HG02943 (cell line): ENCODE measurements around the gene ZHX3.
A peak's percentile ranks its signal among the peaks of the same experiment; 100 is the strongest.

Experiments
- ATAC-seq: cut with Tn5 transposase; IDR thresholded peaks from one replicate; pipeline ENCODE4 v1.9.1; 2021; ENCODE audit warnings: mild to moderate bottlenecking, low read depth, moderate library complexity; ENCODE audit not compliant: unreplicated experiment

The ZHX3 gene

DNA sequence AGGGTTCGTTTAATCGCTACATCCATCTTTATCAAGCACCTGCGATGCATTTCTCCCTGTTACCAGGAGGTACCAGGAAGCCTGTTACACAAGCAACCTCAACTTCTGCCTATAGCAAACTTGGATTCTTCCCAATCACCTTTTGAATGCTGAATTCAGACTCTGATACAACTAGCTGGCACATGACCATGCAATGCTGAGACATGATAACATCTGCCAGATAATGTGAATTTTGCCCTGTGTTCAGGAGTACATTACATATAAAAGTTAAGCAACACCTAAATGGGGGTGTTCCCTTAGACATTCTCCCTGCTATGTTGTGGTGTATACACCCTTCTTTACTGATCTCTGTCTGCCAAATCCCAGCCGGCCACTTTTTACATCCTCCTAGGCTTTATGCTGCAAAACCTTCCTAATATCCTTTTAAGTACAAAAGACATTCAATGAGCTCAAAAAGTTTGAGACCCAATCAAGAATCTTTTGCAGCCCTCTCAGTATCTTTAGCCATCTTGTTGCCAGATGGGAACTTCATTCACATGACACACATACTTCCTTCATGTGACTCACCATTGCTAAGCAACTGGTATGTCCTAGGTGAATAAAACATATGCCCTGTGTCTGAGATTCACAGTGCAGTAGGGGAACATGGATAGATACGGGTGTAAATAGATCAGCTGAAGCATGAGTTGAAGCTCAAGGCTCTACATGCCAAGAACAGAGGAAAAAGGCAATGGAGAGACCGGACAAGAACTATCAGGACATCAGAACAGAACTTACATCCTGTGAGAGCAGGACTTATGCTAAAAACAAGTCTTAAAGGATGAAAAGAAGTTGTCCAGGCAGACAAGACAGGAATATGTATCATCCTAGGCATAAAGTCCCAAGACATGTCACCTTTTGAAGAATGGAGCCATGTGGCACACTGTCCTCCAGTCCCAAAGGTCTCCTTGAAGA lies 84.3 kb downstream of the ZHX3 start:
- ATAC-seq, result no peak

DNA sequence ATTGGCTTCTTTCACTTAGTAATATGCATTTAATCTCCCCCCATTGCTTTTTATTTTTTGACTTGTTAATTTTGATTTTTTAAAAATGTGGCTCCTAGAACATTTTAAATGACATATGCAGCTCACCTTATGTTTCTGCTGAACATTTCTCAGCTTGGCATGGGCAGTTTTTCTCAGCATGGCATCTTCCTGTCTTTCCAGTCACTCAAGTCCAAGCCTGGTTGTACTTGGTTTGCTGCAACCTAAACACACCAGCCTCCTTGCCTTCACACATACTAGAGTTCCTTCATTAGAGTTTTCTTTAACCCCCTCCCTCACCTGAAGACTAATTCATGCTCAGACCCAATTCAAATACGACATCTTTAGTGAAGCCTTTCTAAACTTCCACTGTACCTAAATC lies 86.4 kb downstream of the ZHX3 start:
- ATAC-seq, result no peak

DNA sequence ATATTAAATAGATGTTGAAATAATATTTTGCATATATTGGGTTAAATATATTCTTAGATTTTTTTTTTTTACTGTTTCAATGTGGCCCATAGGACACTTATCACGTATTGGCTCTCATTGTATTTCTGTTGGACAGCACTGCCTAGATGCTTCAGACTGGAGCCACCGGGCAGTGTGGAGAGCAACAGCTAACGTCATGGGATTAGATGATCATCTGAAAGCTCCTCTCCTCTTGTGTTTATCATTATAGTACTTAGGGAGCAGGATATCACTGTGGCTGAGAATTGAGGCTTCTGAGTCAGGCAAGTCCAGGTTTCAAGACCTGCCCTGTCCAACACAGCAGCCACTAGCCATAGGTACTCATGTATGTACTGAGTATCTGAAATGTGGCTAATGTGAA lies 87.4 kb downstream of the ZHX3 start:
- ATAC-seq, result no peak

DNA sequence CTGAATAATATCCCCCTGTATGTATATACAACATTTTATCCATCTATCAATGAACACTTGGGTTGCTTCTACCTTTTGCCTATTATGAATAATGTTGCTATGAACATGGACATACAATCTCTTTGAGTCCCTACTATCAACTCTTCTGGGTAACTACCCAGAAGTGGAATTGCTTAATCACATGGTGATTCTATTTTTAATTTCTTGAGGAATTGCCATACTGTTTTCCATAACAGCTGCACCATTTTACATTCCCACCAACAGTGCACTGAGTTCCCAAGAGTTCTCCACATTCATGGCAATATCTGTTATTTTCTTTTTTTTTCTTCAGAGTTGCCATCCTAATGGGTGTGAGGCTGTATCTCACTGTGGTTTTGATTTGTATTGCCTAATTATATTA lies 88.3 kb downstream of the ZHX3 start:
- no peak for ATAC-seq

DNA sequence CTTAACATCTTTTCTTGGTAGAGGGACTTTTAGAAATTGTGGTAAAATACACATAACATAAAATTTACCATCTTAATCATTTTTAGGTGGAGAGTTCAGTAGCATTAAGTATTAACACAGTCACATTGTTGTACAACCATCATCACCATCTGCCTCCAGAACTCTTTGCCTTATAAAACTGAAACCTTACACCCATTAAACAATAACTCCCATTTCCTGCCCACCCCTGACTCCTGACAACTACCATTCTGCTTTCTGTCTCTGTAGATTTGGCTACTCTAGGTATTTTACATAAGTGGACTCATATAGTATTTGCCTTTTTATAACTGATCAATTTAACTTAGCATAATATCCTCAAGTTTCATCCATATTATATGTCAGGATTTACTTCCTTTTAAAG lies 88.7 kb downstream of the ZHX3 start:
- peak; percentile 62 for ATAC-seq

DNA sequence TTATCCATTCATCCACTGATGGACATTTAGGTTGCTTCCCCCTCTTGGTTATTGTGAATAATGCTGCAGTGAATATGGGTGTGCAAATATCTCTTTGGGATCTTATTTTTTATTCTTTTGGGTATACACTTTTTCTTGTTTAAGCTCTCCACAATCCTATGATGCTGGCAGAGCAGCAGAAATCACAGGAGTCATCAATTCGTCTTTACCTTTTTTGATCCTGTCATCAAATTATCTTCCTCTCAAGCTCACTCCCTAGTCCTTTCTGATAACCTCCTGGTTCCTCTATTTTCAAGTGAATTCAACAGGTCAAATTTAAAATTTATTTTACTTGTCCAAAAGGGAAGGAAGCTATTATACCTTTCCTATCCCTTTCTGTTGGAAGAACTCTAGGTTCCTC lies 91.1 kb downstream of the ZHX3 start:
- no peak for ATAC-seq

DNA sequence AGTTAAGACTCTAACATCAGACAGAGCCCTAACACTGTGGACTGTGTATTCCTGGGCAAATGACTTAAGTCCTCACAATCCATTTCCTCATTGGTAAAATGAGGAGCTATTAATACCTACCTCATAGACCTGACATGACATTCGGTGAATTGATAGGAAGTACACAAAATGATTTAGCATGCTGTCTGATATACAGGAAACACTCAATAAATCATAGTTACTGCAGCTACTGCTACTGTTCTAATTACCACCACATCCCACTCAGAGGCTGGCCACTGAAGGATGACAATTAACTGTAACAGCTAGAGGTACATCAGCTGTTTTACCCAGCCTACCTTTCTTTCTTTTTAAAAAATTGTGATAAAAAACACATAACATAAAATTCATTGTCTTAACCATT lies 92.4 kb downstream of the ZHX3 start:
- ATAC-seq, result no peak

DNA sequence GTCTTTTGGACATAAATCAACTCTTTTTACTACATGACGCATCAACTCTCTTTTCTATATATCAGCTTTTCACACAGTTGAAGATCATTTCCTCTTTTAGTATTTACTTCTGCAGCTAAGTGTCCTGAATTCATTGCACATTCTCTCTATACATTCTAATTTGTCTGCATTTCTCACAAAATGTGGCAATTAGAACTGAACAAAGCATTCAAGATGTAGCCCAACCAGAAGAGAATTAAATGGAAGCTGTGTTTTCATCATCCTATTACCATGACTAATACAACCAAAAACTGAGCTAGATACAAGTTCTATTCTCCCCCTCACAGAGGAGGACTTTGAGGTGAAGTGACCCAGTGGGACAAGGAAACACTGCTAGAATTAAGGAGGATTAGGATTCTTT lies 93.2 kb downstream of the ZHX3 start:
- ATAC-seq, result no peak

DNA sequence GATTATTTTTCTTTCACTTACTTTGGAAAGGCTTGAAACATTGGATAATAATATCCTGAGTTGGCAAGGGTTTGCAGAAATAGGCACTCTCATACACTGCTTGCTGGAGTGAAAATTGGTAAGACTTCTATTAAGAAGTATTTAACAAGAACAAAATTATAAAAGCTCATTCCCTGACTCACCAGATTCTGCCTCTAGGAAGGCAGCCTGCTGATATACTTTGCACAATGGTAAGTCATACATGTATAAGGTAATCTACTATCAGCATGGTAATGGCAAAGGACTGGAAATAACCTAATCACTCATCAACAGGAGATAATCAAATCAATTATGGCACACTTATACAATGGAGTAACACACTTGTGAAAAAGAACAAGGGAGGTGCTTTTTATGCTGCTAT lies 94.4 kb downstream of the ZHX3 start:
- ATAC-seq, result no peak

DNA sequence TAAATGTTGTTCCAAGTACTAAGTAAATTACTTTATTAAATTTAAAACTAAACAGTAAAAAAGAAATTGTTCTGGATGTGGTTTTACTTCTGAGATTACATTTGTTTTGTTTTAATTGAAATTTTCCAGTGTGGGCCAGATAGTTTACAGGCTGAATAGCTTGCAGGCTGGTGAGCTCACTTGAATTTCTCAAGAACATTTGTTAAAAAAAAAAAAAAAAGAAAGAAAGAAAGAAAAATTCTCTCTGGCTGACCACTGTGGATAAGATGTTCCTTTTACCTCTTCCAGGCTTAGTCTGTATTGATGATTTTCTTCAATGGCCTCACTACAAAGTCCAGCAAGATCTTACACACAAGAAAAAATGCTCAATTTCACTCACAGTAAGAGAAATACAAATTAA lies 94.8 kb downstream of the ZHX3 start:
- ATAC-seq, result no peak

DNA sequence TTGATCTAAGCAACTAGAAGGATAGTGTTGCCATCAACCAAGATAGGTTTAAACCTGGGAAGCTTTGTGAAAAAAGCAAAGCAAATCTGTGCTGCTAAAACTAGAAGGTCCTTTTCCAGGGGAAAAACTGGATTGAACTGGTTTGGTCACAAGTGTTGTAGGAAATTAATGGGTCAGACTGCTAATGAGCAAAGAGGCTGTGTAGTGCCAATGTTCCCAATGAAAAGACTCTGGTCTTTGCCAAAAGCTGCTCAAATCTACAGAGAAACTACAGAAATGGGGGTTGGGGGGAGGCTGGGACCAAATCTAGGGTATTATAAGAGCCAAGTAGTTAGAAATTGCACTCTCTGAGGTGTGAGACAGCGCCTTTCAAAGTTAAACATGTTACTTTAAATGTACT lies 95.2 kb downstream of the ZHX3 start:
- ATAC-seq, result no peak

DNA sequence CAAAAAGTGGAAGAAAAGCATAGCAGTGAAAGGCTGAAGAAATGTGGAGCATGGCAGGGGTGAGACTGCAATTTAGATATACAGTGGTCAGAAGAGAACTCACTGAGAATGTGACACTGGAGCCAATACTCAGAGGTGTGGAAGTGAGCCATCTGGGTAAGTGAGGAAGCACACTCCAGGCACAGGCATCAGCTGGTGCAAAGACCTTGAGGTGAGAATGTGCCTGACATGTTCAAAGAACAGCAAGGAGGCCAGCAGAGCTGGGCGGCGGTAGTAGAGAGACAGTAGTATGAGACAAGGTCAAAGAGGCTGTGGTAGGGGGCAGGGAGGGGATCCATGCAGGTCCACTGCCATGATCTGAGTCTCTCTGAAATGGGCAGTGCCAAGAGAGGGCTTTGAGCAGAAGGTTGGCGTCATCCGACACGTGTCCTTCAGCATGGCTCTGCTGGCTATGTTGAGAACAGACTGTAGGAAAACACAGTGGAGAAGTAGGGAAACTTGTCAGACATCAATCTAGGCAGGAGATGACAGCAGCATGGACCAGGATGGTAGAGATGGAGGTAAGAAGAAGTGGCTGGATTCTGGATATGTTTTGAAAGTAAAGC lies 95.8 kb downstream of the ZHX3 start:
- no peak for ATAC-seq

DNA sequence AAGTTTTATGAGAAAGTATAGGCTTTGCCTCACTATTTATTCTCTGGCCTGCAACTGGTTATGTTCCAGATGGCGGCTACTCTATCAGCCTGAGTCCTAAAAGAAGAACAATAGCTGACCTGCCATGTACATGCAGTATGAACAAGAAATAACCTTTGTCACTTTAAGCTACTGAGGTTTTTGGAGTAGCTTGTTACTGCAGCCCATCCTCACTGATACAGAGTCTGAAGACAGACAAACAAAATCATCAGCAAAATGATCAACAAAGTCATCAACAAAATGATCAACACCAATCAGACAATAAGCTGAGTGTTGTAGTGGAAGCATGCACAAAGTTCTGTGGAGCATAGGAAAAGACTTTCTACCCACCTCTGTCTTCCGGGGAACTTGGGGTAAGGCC lies 97.7 kb downstream of the ZHX3 start:
- no peak for ATAC-seq

DNA sequence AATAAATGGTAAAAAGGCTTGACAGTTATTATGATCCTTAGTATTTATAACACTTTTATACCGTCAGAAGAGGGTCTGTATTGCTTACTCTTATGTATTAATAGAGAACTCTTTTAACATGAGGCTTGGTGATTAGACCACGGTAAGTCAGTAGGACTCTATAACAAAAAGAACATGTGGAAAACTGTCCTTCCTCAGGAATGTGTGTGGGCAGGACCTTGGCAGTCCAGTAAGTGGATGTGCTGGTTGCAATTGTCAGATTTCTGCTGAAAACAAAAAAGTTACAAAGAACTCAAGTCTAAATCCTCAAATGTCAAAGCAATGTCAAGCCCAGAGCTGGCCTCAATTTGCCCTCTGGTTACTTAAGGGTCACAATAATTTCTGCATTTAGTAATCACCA lies 99.1 kb downstream of the ZHX3 start:
- no peak for ATAC-seq

DNA sequence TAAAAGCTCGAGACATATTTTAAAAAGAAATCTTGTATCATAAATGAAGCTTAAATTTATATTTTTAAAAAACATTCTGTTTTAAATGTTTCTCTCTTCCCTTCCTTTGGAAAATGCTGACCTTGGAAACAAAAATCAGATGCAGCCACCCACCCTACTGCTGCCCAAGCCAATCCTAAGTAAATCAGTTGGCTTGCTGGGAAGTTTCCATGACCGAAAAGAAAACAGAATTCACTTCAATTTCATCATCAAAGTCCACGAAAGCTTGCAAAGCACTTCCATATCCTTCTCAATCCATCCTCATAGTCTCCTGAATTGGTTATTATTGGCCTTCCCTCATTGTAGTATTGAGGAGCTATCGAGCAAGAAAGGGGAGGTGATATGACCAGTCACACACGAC lies 100.1 kb downstream of the ZHX3 start:
- no peak for ATAC-seq

DNA sequence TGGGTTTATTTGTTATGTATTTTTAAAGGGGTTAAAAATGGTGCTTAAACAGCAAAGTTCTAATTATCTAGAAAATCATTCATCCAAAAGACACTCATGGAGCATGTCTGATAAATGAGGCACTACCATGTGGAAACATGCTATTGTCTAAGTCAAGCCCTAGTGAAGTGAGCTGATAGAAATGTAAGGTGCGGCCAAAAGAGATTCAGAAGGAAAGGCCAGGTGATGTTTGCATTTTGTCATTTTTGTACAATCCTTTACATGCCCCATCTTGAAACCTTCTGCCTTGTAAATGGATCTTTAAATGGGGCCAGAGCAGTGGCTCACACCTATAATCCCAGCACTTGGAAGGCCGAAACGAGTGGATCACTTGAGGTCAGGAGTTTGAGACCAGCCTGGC lies 102.9 kb downstream of the ZHX3 start:
- ATAC-seq, result no peak

DNA sequence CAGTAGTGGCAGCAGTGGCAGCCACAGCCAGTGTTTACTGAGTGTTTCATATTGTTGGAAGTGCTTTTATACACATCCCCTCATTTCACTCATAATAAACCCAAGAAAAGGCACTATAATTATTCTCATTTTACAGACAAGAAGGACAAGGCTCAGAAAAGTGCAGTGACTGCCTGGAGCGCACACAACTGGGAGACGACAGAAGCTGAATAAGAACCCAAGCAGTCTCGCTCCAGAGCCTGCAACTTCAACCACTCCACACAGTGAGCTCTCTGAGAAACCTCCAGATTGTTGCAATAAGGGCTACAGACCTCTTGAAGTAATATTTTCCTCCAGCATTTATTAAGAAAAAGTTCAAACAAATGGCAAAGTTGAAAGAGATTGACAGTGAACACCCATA lies 103.3 kb downstream of the ZHX3 start:
- ATAC-seq, result no peak

DNA sequence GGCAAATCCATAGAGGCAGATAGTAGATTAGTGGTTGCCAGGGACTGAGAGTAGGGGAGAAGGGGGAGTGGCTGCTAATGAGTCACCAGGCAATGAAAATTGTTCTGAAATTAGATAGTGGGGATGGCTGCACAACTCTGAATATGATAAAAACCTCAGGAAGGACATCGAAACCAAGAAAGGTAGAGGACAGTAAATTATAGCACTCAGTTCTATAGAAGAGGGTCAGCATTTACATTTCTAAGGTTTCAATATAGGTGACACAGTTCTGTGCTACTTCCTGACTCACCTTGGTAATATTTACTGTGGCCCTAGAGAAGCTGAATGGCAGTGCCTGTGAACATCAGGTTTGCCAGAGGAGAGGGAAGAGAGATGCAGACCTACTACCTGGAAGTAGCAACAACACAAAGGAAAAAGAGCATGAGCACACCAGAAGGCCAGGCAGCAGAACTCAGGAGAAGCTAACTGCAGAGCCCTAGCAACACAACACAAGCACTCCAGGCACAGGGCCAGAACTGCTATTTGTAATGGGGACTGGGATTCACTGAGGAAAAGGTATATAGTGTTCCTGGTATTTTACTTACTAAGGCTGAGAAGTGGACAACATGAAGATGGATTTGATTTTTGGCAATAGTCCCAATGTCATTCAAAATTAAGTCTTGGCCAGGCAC lies 104.2 kb downstream of the ZHX3 start:
- no peak for ATAC-seq

DNA sequence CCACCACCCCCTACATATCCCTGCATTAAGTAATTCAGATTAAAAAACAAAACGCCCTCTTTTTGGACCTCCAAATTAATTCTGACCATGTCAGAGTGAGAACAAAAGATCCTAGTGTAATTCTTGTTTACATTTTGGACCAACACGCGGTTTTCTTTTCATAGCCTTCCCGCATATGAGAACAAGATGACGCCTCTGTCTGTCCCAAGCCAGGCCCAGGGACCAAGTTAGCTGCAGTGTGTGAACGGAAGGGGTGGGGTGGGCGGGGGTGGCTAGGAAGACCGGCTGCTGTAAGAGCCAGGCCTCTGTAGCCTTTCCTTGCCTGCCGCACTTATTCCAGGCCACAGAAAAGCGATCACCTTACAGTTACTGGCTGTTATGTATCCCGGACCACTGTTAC lies 112.2 kb downstream of the ZHX3 start:
- no peak for ATAC-seq

DNA sequence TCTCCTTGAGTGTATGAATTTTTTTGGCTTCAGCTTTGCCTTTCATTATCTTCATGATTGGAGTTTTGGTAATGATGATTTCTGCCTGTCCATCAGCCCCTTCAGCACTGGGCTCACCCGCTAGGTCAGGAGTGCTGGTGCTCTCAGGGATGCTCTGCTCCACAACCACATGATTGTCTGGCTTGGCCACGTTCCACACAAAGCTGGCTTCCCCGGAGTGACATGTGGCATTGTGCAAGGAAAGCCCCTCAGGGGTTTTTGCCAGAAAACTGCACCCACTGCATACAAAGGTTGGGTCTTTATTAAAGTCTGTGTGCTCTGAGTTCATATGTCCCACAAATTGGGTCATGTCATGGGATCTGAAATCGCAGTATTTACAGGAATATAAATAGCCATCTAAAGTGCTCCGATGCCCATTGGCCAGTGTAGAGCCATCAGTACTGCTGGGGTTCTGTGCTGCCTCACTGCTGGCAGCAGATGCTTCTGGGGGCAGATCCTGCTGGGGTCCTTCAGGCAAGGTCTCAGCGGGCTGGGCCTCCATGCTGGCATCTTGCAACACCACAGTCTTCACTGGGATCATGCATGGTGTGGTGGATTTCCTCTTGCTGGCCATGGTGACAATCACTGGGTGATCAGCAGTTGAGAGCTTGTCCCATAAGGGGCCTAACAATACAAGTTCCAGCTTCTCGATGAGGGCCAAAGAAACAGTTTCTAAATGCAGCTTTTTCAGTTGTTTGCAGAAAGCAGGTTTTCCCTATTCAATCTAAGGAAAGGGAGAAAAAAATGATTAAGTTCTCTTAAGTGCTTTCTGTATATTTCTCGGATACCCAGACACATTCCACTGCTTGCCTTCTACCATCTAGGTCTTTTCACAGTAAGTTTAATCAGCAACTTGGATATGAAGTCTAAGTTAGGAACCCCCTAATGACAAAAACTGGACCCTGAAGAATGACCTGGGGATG lies 112.9 kb downstream of the ZHX3 start:
- ATAC-seq, result no peak

DNA sequence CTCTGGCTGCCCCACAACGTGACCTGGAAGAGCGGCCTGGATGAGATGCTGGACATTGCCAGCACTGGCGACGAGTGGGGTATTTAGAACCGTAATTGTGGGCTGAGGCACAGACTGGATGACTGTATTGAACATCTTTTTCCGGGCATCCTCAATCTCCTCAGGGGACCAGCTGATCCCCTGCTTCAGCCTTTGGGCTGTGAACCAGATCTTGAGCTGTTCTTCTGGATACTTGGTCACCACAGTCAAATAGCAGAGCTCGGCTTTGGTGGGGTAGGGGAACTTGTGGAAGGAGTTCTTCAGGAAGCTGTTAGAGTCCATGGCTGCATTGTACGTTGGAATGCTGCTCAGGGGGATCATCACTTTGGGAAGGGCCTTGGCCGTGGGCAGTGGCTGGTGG lies 113.9 kb downstream of the ZHX3 start:
- no peak for ATAC-seq
